ENCODE data around the gene CSMD2.
"Not testable (repeated sequence)": the region's sequence is repeated elsewhere in the genome, so short reads cannot be mapped to it uniquely, and the experiment has no call there.

The CSMD2 gene

DNA sequence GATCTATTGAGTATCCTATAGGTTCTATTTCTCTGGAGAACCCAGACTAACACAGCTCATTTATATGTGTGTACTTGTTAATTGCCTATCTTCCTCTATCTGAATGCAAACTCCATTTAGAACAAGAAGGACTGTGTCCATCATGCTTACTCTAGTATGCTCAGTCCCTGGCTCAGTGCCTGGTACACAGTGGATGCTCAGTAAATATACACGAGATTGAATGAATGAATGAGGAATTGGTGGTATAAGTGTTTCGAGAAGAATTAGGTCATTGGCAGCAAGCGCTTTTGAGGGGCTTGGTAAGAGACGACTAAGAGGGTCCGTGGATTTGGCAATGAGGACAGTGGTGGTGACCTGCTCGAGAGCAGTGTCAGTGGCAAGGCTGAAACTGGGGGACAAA lies 112.5 kb downstream of the CSMD2 start:
- DNase-seq (ENCODE audit: low read depth) = no peak

DNA sequence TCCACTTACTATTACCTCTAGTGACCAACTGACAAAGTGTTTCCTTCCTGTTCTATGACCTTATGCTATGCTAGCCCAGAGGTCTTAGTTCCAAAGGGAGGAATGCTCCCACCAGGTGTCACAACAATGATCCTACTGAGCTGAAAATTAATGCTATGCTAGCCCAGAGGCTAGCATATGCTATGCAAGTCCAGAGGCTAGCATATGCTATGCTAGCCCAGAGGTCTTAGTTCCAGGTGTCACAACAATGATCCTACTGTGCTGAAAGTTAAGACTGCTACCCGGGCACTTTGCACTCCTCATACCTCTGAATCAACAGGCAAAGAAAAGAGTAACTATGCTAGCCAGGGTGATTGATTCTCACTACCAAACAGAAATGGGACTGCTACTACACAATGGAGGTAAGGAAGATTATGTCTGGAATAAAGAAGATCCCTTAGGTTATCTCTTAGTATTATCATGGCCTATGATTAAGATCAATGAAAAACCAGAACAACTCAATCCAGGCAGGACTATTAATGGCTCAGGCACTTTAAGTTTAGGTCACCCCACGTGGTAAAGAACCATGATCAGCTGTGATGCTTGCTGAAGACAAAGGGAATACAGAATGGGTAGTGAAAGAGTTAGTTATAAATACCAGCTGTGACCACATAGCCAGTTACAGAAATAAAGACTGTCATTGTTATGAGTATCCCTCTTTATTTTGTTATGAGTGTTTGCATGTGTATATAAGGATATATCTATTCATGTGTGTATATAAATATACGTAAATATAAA lies 114.1 kb downstream of the CSMD2 start:
- DNase-seq (ENCODE audit: low read depth) = no peak

DNA sequence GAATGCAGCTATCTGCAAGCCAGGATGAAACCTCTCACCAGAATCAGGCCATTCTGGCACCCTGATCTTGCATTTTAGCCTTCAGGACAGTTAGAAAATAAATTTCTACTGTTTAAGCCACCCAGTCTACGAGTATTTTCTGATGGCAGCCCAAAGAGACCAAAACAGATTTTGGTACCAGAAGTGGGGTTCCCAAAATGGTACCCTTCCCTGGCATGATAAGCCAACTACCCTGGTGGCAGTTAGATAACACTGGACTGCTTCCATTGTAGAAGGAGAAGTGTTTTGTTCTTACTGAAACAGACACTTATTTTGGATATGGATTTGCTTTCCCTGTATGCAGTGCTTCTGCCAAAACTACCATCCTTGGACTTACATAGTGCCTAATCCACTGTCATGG lies 115.0 kb downstream of the CSMD2 start:
- no peak for DNase-seq (ENCODE audit: low read depth)

DNA sequence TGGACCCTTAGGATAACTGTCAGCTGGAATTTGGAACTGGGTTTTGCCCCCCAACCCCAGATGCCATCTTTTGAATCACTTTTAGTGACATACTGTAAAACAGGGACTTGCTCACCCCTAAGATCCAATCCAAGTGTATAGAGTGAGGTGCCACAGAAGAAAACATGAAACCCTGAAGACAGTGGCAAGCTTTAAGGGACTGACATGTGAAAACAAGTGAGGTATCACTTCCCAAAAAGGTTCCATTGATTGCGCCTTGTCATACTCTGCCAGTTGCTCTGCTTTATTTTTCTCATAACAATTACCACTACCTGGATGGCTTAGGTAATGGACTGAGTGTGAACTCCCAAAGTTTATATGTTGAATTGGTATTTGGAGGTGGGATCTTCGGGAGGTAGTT lies 115.6 kb downstream of the CSMD2 start:
- DNase-seq (ENCODE audit: low read depth) = no peak

DNA sequence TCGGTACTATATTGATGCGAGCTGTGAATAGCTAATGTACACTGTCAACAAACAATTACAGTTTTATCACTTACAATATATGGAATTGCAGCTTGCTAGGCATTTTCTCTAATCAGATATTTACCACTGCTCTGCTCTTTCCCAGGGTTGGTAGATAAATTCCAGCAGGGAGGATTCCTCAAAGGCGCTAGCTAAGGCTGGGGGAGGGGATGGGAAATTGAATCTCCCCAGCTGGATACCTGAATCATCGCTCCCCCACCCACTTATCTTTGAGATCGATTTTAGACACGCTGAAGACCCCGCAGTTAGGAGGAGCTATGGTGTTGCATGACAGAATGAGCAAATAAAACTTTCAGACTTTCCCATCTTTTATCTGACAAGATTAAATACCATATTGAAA lies 127.2 kb downstream of the CSMD2 start:
- no peak for DNase-seq (ENCODE audit: low read depth)

- no peak for DNase-seq (ENCODE audit: low read depth)
These were observed 127.9 kb downstream of the CSMD2 start for GRCh38 chr1:34037109-34037508.

- DNase-seq (ENCODE audit: low read depth) = no peak
These were observed 131.0 kb downstream of the CSMD2 start for GRCh38 chr1:34034036-34034435.

- no peak for DNase-seq (ENCODE audit: low read depth)
These were observed 135.1 kb downstream of the CSMD2 start for GRCh38 chr1:34029954-34030353.

- DNase-seq (ENCODE audit: low read depth) = no peak
These were observed 135.5 kb downstream of the CSMD2 start for GRCh38 chr1:34029515-34029914.

- no peak for DNase-seq (ENCODE audit: low read depth)
These were observed 136.5 kb downstream of the CSMD2 start for GRCh38 chr1:34028381-34029055.

DNA sequence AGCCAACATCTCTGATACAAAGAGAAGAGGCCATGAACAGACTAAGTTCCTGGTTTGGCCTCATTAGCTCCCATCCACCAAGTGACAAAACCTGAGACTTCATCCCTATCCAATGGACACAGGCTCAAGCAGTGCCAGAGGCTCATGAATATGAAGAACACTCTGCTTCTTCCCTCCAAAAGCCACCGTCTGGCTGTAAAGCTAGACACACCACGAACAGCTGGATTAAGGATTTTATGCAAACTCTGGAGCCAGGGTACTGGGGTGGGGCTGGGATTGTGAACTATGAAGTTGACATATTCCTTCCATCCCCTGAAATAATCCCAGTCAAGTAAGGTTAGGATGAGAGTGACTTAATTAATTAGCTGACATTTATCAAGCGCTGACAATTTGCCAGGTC lies 139.4 kb downstream of the CSMD2 start:
- DNase-seq (ENCODE audit: low read depth) = no peak

GRCh38 chr1:34024485-34024884 lies 140.5 kb downstream of the CSMD2 start:
- DNase-seq (ENCODE audit: low read depth) = no peak

- no peak for DNase-seq (ENCODE audit: low read depth)
These were observed 145.1 kb downstream of the CSMD2 start for GRCh38 chr1:34019741-34020552.

GRCh38 chr1:34018285-34018684 lies 146.7 kb downstream of the CSMD2 start:
- DNase-seq (ENCODE audit: low read depth) = no peak

GRCh38 chr1:34016281-34016680 lies 148.7 kb downstream of the CSMD2 start:
- DNase-seq (ENCODE audit: low read depth) = not testable (repeated sequence)

GRCh38 chr1:34013958-34014737 lies 150.9 kb downstream of the CSMD2 start:
- DNase-seq (ENCODE audit: low read depth) = no peak

GRCh38 chr1:34013136-34013535 lies 151.9 kb downstream of the CSMD2 start:
- no peak for DNase-seq (ENCODE audit: low read depth)

- DNase-seq (ENCODE audit: low read depth) = no peak
These were observed 155.6 kb downstream of the CSMD2 start for GRCh38 chr1:34009340-34009985.

DNA sequence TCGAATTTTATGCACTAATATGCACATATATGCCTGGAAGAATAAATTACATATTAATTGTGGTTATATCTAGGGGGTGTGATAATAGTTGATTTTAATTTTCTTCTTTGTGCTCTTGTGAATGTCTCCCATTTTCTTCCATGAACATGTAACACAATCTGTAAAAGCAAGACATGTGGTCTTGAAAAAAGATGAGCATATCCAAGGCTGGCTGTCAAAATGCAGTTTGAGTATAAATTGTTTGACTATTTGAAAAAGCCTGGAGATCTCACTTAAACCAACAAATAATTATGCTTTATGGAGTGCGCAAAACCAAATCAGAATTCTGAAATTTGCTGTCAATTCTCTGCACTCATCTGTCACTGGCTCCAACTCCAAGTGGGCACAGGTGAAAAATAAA lies 157.3 kb downstream of the CSMD2 start:
- no peak for DNase-seq (ENCODE audit: low read depth)

GRCh38 chr1:34005309-34005708 lies 159.7 kb downstream of the CSMD2 start:
- no peak for DNase-seq (ENCODE audit: low read depth)

GRCh38 chr1:34002810-34003209 lies 162.2 kb downstream of the CSMD2 start:
- no peak for DNase-seq (ENCODE audit: low read depth)
